Dendritic cell treated with granulocyte-macrophage colony-stimulating factor and Interleukin-4, amounts not matched to agents 40 ng/mL and 50 ng/mL, for 4 days (primary cell): Measurements from ENCODE around the gene GTF2A1L.

Source experiments
- H3K27ac Mint-ChIP-seq: one replicate; pipeline ENCODE4 v1.8.0; 2022; ENCODE audit warnings: mild to moderate bottlenecking, mixed read lengths
- H3K27me3 Mint-ChIP-seq: one replicate; pipeline ENCODE4 v1.8.0; 2022; ENCODE audit warnings: mild to moderate bottlenecking, mixed read lengths
- H3K36me3 Mint-ChIP-seq: one replicate; pipeline ENCODE4 v1.8.0; 2022; ENCODE audit warnings: low read depth, mixed read lengths
- H3K4me1 Mint-ChIP-seq: one replicate; pipeline ENCODE4 v1.8.0; 2022; ENCODE audit warnings: low read depth, mixed read lengths
- H3K4me3 Mint-ChIP-seq: one replicate; pipeline ENCODE4 v1.8.0; 2022; ENCODE audit warnings: mild to moderate bottlenecking, moderate library complexity, mixed read lengths
- H3K9me3 Mint-ChIP-seq: one replicate; pipeline ENCODE4 v1.8.0; 2022; ENCODE audit warnings: mixed read lengths
- intact Hi-C: fragments of 100-400 bp; cut with micrococcal nuclease; formaldehyde crosslinking; loops from one replicate; pipeline ENCODE4 v1.15.0; 2022

Gene GTF2A1L

DNA sequence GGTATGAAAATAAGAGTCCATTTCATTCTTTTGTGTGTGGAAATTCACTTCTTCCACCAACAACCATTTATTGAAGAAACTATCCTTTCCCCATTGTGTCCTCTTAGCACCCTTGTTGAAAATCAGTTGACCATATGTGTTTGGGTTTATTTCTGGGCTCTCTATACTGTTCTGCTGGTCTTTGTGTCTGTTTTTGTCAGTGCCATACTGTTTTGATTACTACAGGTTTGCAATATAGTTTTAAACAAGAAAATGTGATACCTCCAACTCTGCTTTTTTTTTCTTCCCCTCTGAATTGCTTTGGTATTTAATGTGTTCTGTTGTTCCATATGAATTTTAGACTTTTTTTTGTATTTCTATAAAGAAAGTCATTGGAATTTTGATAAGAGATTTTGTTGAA is 8.4 kb downstream of the GTF2A1L start:
- intact Hi-C loops = no loop called here
- H3K4me3 Mint-ChIP-seq = no peak overlapping the region
- peaks cover 7% of the 10 kb centered on the region for H3K9me3 Mint-ChIP-seq
- no peak overlapping the region for H3K27ac Mint-ChIP-seq
- H3K36me3 Mint-ChIP-seq = no peaks in the 10 kb centered on the region
- no peaks in the 10 kb centered on the region for H3K4me1 Mint-ChIP-seq
- no peaks in the 10 kb centered on the region for H3K27me3 Mint-ChIP-seq

DNA sequence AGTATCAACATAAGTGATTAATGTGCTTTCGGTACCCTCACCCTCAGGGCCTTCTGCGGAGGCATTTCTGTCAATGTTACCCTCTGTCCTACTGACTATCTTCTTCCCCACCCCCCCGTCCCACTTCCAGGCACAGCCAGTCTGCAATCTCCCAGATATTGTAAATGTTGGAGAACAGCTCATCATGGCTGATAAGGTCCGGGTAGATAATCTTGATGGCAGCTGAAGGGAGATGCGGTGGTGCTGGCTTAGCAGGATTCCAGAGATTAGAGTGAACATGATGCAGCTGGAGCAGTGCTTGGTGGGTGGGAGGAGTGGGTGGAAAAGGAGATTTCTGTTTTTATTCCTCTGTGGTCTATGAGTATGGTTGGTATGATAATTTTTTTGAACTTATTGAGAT is 15.5 kb downstream of the GTF2A1L start:
- H3K27me3 Mint-ChIP-seq = no peaks in the 10 kb centered on the region
- H3K4me1 Mint-ChIP-seq = no peaks in the 10 kb centered on the region
- intact Hi-C loops = no loop called here
- H3K4me3 Mint-ChIP-seq = no peak overlapping the region
- no peak overlapping the region for H3K27ac Mint-ChIP-seq
- H3K9me3 Mint-ChIP-seq = no peaks in the 10 kb centered on the region
- no peaks in the 10 kb centered on the region for H3K36me3 Mint-ChIP-seq

DNA sequence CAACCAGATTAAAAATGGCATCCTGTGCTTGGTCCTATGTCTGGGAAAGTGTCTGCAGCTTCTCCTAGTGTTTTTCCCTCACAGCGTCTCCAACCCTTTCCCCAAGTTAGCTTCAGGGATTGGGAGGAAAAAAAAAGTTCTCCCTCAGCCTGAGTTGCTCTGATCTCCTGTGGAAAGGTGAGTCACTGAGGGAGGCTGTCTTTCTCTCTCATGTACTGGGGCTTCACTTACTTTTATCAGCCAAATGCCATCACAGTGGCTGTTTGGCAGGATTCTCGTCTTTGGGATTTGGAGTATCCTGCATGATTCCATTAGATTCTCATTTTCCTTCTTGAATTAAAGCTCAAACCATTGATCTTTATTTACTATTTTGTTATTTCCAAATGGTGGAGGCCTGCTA is 18.1 kb downstream of the GTF2A1L start:
- Mint-ChIP-seq H3K4me1 (no peaks in the 10 kb centered on the region), H3K9me3 (no peaks in the 10 kb centered on the region), H3K27me3 (no peaks in the 10 kb centered on the region), H3K27ac (no peak overlapping the region), H3K36me3 (no peaks in the 10 kb centered on the region), H3K4me3 (no peak overlapping the region)
- intact Hi-C loops = no loop called here

DNA sequence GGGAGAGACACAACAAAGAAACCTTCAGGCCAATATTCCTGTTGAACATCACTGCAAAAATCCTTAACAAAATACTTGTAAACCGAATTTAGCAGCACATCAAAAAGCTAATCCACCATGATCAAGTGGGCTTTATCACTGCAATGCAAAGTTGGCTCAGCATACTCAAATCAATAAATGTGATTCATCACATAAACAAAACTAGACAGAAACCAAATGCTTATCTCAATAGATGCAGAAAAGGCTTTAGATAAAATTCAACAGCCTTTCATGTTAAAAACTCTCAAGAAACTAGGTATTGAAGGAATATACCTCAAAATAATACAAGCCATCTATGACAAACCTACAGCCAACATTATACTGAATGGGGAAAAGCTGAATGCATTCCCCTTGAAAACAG is 20.6 kb downstream of the GTF2A1L start:
- intact Hi-C loops = no loop called here
- Mint-ChIP-seq H3K4me3 (no peak overlapping the region), H3K4me1 (no peaks in the 10 kb centered on the region), H3K9me3 (no peaks in the 10 kb centered on the region), H3K27me3 (no peaks in the 10 kb centered on the region), H3K36me3 (no peaks in the 10 kb centered on the region), H3K27ac (no peak overlapping the region)

DNA sequence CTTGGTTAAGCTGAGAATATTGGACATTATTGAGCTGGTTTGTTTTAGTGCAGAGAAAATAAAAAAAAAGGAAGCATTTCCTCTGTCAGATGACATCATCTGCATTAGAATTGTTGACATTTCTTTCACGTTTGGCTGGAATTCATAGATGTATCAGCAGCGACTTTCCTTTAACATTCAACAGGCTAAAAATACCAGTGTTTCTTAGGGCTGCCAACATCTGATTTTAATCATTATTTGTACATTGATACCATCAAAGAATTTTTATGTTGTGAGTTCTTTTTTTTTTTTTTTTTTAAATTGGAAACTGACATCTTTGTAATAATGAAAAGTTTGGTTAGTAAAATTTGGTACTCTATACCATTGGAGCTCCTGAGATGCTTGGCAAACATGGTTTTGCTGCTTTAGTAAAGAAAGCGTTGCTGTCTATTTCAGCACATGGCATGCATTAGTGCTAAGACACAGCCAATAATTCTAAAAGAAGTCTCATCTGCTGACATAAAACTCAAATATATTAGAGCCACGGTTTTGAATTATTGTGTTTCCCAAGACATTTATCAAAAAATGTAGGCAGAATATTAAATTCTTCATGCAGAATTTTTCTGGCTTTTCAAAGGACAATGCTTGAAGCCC is 33.6 kb downstream of the GTF2A1L start:
- Mint-ChIP-seq H3K27ac (no peak overlapping the region), H3K36me3 (no peaks in the 10 kb centered on the region), H3K4me1 (no peaks in the 10 kb centered on the region), H3K9me3 (no peaks in the 10 kb centered on the region), H3K27me3 (peaks cover 2% of the 10 kb centered on the region), H3K4me3 (no peak overlapping the region)
- intact Hi-C loops = no loop called here

DNA sequence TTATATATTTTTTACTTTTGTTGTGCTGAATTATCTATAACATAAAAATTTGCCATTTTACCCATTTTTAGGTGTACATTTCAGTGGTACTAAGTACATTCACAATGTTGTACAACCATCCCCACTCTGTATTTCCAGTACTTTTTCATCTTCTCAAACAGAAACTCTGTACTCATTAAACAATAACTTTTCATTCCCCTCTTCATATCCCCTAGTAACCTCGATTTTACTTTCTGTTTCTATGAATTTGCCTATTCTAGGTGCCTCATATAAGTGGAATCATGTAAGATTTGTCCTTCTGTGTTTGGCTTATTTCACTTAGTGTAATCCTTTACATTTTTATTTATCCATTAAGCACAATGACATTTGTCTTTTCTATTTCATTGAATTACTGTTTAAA is 51.3 kb downstream of the GTF2A1L start:
- Mint-ChIP-seq H3K36me3 (no peaks in the 10 kb centered on the region), H3K9me3 (no peaks in the 10 kb centered on the region), H3K4me1 (no peaks in the 10 kb centered on the region), H3K4me3 (no peak overlapping the region), H3K27ac (no peak overlapping the region), H3K27me3 (no peaks in the 10 kb centered on the region)
- intact Hi-C loops = no loop called here

DNA sequence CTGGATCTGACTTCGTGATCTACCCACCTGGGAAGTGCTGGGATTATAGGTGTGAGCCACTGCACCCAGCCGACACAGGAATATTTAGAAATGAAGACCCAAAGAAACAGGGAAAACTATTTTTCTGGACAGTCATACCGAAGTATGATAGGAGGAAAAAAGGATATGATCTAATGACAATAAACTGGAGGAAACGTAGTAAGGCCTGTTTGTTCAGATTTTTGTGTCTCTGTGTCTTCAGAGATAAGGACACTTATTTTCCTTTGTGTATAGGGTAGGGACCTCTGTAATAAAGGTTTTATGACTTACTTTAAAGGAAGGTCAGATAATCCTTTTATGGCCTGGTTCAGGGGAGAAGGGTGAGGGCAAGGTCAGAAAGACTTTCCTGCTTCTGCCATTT is 55.9 kb downstream of the GTF2A1L start:
- H3K9me3 Mint-ChIP-seq = no peaks in the 10 kb centered on the region
- H3K4me1 Mint-ChIP-seq = no peaks in the 10 kb centered on the region
- no peak overlapping the region for H3K4me3 Mint-ChIP-seq
- H3K27ac Mint-ChIP-seq = no peak overlapping the region
- intact Hi-C loops = no loop called here
- H3K36me3 Mint-ChIP-seq = no peaks in the 10 kb centered on the region
- H3K27me3 Mint-ChIP-seq = no peaks in the 10 kb centered on the region

DNA sequence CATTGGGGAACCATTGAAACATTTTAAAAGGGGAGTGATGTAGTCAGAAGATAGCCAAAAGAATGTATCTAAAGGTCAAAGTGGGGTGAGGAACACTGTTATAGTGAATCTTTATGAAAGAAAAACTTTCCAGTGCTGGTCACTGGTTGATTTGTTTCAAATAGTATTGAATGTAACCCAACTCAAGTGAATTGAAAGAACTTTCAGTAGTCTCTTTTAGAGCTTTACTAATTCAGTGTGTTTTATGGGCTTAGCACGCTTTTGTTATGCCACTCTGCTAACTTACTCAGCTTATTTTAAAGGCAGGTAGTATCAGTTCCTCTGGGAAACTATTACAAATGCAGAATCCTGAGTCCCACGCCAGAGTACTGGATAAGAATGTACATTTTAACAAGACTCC is 57.3 kb downstream of the GTF2A1L start:
- intact Hi-C loops = no loop called here
- no peak overlapping the region for H3K27ac Mint-ChIP-seq
- H3K36me3 Mint-ChIP-seq = no peaks in the 10 kb centered on the region
- no peak overlapping the region for H3K4me3 Mint-ChIP-seq
- peaks cover under 1% of the 10 kb centered on the region for H3K27me3 Mint-ChIP-seq
- H3K4me1 Mint-ChIP-seq = no peaks in the 10 kb centered on the region
- H3K9me3 Mint-ChIP-seq = no peaks in the 10 kb centered on the region

DNA sequence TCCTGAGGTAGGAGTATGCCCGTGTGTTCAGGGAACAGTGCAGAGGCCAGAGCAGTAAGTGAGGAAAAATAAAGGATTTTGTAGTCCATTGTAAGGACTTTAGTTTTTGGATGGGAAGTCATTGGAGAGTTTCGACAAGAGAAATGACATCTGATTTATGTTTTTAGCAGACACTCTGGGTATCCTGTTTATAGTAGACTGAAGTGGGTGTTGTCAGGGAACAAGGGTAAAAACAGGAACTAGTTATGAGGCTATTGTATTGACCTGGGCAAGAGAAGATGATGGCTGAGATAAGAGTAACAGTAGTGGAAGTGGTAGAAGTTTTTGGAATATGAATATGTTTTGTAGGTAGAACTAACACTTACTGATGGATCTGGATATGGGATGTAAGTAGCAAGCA is 59.8 kb downstream of the GTF2A1L start:
- Mint-ChIP-seq H3K4me3 (no peak overlapping the region), H3K27me3 (peaks cover 3% of the 10 kb centered on the region)

DNA sequence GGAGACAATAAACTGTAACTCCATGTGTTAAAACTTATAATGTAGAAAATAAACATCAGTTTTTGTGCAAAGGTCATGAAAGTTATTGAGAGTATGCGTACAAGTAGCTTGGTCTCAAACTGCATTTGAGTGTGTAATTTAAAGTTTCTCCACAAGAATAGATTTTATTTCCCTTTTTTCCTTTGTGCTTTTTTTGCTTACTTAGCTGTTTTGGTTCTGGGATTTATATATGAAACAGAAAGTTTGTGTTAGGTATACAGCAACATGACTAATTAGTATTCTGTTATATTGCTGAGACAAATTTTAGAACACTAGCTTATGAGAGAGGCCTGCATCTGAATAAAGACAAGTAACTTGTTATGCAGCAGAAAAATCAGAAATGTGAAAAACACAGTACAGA is 67.5 kb downstream of the GTF2A1L start:
- no peaks in the 10 kb centered on the region for H3K36me3 Mint-ChIP-seq
- peaks cover 6% of the 10 kb centered on the region for H3K27me3 Mint-ChIP-seq
- intact Hi-C loops = no loop called here
- H3K4me1 Mint-ChIP-seq = no peaks in the 10 kb centered on the region
- no peaks in the 10 kb centered on the region for H3K9me3 Mint-ChIP-seq
- H3K4me3 Mint-ChIP-seq = no peak overlapping the region
- no peak overlapping the region for H3K27ac Mint-ChIP-seq

More for the DNA sequence above, 59.8 kb downstream of the GTF2A1L start:
- Mint-ChIP-seq H3K9me3 (no peaks in the 10 kb centered on the region), H3K27ac (no peak overlapping the region), H3K4me1 (no peaks in the 10 kb centered on the region), H3K36me3 (no peaks in the 10 kb centered on the region)
- intact Hi-C loops = no loop called here

DNA sequence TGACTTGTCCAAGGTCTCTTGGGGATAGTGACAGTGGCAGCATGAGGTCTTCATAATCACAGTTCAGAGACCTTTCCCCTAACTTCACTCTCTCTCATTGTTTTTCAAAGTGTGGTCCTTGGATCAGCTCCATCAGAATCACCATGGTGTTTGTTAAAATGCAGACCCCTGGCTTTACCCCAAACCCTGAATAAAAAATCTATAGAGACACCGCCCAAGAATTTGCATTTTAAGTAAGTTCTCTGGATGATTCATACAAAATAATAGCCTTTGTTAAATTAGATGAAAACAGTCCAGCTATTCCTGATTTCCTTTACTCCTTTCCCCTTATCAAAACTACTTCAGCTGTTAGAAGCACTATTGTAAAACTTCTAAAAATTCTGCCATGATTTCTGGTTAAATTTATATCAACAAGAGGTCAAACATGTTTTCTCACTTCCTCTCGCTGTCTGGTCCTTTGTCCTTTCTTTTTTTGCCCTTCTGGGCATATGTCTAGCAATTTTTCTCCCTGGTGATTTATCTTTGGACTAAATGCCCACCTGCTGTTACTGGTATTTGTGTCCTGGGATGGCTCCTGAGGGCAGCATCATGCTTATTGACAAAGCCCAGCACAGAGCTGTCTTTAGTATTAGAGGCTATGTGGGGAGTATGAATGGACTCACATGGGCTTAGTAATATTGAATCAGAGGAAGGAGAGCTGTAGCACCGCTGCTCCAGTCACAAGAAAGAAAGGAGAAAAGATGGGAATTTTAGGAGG is 74.5 kb downstream of the GTF2A1L start:
- no peaks in the 10 kb centered on the region for H3K9me3 Mint-ChIP-seq
- H3K27me3 Mint-ChIP-seq = peaks cover 2% of the 10 kb centered on the region
- no peak overlapping the region for H3K27ac Mint-ChIP-seq
- no peaks in the 10 kb centered on the region for H3K4me1 Mint-ChIP-seq
- no peaks in the 10 kb centered on the region for H3K36me3 Mint-ChIP-seq
- no peak overlapping the region for H3K4me3 Mint-ChIP-seq
- intact Hi-C loops = no loop called here

DNA sequence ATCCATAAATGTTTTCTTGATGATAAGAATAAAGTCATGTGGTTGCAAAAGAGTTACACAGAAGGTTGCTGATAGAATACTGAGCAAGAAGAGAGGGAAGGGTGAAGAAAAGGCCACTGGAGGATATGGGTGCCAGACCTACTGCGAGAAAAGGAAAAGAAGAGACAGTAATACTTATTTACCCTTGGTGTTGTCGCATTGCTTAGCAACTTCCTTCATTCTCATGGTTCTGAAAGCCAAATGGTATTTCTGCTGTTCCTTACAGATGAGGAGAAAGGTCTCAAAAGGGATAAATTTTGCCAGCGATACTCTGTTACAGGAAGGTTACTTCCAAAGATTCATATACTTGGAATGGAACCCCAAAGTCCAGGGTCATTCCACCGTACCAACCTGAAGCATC is 75.4 kb downstream of the GTF2A1L start:
- Mint-ChIP-seq H3K4me1 (no peaks in the 10 kb centered on the region), H3K27ac (no peak overlapping the region), H3K27me3 (peaks cover 2% of the 10 kb centered on the region), H3K36me3 (no peaks in the 10 kb centered on the region), H3K9me3 (no peaks in the 10 kb centered on the region), H3K4me3 (no peak overlapping the region)
- intact Hi-C loops = no loop called here

DNA sequence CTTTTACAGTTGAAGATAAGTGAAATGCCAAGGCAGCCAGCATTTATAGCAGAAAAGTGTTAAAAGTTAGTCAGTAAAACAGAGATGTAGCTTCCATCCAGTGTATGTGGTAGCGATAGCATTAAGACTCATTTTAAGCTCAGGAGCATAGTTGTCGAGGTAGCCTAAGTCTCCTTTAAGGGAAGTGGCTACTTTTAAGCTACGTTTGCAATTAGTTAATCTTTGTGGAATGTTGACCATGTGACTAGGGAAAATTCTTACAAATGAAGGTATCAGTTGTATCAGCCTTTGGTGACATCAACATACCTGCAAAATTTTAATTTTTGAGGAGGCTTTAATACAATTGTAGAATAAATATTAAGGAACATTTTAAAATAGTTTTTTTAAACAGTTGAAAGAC is 76.0 kb downstream of the GTF2A1L start:
- Mint-ChIP-seq H3K4me1 (no peaks in the 10 kb centered on the region), H3K9me3 (no peaks in the 10 kb centered on the region), H3K4me3 (no peak overlapping the region), H3K27ac (no peak overlapping the region), H3K27me3 (peaks cover 2% of the 10 kb centered on the region), H3K36me3 (no peaks in the 10 kb centered on the region)
- intact Hi-C loops = no loop called here

DNA sequence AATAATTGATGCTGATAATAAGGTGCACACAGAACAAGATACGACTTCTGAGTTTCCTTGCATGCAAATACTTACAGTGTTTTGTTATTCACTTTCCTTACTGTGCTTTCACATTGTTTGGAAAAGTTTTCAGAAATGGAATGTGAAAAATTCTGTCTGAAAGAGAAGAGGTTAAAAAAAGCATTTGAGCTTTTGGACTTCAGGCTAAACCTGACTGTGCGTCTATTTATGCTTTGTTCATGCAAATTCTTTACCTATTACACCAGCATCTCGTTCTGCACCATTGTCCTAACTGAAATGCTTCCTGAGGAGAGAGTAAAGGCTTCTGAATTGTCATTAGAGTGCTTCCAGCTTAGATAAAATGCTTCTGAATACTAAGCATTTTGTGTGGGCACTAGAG is 76.5 kb downstream of the GTF2A1L start:
- H3K27me3 Mint-ChIP-seq = peaks cover 2% of the 10 kb centered on the region
- H3K9me3 Mint-ChIP-seq = no peaks in the 10 kb centered on the region
- H3K4me3 Mint-ChIP-seq = no peak overlapping the region
- no peaks in the 10 kb centered on the region for H3K4me1 Mint-ChIP-seq
- no peaks in the 10 kb centered on the region for H3K36me3 Mint-ChIP-seq
- intact Hi-C loops = no loop called here
- H3K27ac Mint-ChIP-seq = no peak overlapping the region

DNA sequence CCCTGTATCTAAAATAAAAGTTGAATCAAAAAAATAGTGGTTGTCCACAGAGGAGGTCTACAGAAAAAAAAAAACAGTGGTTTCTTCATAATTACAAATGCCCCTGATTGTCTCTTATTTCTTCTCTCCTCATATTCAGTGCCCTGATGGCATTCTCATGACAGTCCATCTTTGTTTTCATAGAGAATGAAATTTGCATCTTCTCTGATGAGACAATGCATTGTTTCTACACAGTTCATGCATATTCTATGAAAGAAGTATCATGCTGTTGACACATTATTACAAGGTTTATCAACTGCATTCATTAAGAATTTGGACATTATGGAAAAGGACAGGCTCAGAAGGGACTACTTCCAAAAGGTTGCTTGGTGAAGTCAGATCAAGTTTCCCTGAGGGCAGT is 78.3 kb downstream of the GTF2A1L start:
- Mint-ChIP-seq H3K4me3 (no peak overlapping the region), H3K9me3 (no peaks in the 10 kb centered on the region), H3K27ac (no peak overlapping the region), H3K4me1 (no peaks in the 10 kb centered on the region), H3K36me3 (no peaks in the 10 kb centered on the region), H3K27me3 (no peaks in the 10 kb centered on the region)
- intact Hi-C loops = no loop called here
